Astrocyte (in vitro differentiated cells and primary cell): ENCODE measurements around the gene FNDC5.
"Not testable (repeated sequence)": the region's sequence is repeated elsewhere in the genome, so short reads cannot be mapped to it uniquely, and the experiment has no call there.

ENCODE experiments used
- EZH2 ChIP-seq: IDR thresholded peaks from 2 replicates; pipeline ENCODE4 v1.6.1; 2012; ENCODE audit warnings: mild to moderate bottlenecking, low read length, inconsistent platforms; ENCODE audit not compliant: insufficient read depth
- TF ChIP-seq, protein P1 (sequence below): IDR thresholded peaks from 2 replicates; pipeline ENCODE4 v1.5.1; 2011; ENCODE audit warnings: low read depth, mild to moderate bottlenecking, inconsistent platforms, low read length, moderate library complexity; ENCODE audit not compliant: insufficient read depth

GRCh38 chr1:32905588-32905987 lies 34.9 kb upstream of the FNDC5 start:
- not testable (repeated sequence) for TF ChIP-seq EZH2
- TF ChIP-seq, protein P1, sequence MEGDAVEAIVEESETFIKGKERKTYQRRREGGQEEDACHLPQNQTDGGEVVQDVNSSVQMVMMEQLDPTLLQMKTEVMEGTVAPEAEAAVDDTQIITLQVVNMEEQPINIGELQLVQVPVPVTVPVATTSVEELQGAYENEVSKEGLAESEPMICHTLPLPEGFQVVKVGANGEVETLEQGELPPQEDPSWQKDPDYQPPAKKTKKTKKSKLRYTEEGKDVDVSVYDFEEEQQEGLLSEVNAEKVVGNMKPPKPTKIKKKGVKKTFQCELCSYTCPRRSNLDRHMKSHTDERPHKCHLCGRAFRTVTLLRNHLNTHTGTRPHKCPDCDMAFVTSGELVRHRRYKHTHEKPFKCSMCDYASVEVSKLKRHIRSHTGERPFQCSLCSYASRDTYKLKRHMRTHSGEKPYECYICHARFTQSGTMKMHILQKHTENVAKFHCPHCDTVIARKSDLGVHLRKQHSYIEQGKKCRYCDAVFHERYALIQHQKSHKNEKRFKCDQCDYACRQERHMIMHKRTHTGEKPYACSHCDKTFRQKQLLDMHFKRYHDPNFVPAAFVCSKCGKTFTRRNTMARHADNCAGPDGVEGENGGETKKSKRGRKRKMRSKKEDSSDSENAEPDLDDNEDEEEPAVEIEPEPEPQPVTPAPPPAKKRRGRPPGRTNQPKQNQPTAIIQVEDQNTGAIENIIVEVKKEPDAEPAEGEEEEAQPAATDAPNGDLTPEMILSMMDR: not testable (repeated sequence)
